Fibroblast of the conjunctiva (primary cell): Measurements from ENCODE around the gene HNRNPUL2.
"Not testable (repeated sequence)": the region's sequence is repeated elsewhere in the genome, so short reads cannot be mapped to it uniquely, and the experiment has no call there.

Source experiments
- DNase-seq: peaks from one replicate; pipeline ENCODE4 v3.0.0-alpha.2; 2010; ENCODE audit warnings: low read depth

Gene HNRNPUL2

DNA sequence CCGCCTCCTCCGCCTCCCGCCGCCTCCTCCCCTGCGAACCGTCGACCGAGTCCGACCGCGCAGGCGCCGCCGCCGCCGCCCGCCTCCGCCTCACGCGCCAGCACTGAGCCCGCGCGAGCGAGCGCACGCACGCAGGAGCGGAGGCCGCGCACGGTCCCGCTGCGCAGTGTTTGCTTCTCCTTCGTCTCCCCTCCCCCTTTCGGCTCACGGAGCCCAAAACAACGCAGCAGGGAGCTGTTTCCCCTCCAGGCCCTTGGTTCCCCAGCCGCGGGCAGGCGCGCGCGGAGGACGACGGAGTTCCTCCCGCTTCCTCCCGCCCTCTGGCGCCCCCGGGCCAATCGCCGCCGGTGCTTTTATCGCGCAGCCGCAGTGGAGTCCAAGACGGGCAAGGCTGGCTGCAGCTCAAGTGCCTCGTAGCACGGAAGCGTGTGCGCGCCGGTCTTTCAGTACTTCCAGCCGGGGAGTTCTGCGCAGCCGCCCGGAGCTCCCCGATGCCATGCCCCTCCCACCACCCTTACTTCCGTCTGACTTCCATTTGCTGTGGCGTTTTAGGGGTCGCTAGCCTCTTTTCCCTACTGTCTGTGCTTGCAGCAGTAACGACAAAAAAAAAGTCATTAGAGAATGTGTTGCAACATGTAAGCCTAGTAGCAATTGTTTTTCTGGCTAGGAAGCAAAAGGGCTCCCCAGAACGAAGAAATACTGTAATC is at the start of gene HNRNPUL2:
TSS of gene HNRNPUL2 (minus strand) at position 293 of the 707 bp plus-strand sequence. CDS start 301 bp downstream, outside the sequence.
- peak; percentile 99 for DNase-seq

DNA sequence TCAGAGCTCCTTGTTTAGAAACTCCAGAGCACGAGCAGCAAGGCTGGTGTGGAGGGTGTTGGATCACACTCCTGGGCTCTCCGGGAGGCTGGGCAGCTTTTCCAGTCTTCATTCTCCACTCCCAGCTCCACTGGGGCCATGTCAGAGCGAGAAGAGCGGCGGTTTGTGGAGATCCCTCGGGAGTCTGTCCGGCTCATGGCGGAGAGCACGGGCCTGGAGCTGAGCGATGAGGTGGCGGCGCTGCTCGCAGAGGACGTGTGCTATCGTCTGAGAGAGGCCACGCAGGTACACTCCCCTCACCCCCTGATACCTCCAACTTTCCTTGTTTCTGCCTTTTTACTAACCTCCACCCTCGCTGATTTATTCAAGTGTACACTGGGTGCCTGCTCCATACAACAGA is 48.4 kb upstream of the HNRNPUL2 start:
- no peak for DNase-seq

DNA sequence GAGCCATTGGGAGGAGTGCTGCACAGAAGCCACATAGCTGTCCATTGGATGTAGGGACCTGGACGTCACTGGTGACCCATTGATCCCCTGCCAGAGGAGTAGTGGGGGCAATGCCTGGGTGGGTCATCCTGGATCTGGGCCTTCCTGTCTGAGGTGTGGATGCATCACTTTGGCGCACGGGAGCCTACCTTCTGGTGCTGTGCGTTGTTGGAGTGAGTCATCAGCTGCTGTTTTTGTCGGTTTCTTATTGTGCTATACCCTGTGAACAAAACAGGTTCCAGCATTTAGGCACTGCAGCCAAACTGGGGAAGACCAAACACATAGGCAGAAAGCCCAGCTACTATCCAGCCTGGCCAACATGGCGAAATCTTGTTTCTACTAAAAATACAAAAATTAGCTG is 47.1 kb upstream of the HNRNPUL2 start:
- no peak for DNase-seq

DNA sequence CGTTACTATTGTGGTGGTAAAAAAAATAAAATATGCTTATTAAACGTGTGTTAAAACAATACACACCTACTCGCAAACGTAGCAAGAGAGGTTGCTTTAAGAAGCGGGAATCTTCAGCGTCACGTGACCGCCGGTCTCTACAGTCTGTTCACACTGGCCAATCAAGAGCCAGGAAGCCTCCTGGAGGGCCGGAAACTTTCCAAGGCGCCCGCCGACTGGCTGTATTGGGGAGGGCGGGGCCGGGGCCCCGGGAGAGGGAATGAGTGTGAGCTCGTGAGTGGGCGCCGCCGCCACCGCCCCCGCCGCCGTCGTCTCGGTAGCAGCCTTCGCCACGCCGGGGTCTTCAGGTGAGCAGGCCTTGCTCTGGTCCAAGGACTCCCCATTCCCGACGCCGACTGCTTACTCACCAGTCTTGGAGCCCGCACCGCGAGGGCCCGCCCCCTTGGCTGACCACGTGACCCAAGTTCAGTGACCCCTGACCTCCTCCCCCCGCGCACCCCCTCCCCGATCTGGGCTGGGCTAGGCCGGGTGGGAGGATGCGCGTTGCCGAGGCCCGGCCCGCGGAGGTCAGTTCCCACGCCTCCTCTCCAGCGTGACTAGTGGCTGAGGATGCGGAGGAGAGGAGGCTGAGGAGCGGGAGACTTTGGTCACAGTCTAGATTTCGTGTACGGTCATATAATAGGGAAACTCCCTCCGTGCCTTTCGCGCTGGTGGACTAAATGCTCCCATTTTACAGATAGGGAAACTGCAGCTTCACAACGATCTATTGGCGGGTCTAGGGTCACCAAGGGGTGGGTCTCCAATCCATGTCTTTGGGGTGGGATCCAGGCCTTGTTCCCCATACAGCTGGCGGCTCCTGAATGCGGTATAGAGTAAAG is 44.1 kb upstream of the HNRNPUL2 start, which contains the start of gene TAF6L:
TSS of gene TAF6L (plus strand) at position 253 of the 878 bp plus-strand sequence. CDS start 4,388 bp downstream, outside the sequence.
- DNase-seq, result peak; percentile 95

DNA sequence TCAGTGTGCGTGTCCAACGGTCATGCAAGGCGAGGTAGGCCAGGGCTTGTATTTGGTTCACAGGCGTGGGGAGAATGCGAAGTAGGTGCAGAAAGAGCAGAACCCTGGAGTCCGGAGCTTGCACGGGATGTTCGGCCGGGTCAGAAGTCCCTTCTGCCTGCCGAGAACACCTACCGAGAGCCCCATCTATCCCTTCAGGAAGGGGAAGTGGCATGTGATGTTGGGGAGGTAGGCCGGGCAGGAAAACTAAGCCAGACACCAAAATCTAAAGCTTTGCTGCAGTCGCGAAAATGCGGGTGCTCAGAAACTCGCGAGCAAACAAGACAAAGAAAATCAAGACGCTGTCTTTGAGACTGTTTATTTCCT is 43.5 kb upstream of the HNRNPUL2 start:
- no peak for DNase-seq

DNA sequence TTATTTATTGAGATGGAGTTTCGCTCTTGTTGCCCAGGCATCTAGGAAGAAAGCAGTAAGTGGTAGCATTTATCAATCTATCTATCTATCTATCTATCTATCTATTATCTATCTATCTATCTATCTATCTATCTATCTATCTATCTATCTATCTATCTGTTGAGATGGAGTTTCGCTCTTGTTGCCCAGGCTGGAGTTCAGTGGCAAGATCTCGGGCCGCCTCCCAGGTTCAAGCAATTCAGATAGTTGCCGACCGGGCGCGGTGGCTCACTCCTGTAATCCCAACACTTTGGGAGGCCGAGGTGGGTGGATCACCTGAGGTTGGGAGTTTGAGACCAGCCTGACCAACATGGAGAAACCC is 33.6 kb upstream of the HNRNPUL2 start:
- DNase-seq, result not testable (repeated sequence)

DNA sequence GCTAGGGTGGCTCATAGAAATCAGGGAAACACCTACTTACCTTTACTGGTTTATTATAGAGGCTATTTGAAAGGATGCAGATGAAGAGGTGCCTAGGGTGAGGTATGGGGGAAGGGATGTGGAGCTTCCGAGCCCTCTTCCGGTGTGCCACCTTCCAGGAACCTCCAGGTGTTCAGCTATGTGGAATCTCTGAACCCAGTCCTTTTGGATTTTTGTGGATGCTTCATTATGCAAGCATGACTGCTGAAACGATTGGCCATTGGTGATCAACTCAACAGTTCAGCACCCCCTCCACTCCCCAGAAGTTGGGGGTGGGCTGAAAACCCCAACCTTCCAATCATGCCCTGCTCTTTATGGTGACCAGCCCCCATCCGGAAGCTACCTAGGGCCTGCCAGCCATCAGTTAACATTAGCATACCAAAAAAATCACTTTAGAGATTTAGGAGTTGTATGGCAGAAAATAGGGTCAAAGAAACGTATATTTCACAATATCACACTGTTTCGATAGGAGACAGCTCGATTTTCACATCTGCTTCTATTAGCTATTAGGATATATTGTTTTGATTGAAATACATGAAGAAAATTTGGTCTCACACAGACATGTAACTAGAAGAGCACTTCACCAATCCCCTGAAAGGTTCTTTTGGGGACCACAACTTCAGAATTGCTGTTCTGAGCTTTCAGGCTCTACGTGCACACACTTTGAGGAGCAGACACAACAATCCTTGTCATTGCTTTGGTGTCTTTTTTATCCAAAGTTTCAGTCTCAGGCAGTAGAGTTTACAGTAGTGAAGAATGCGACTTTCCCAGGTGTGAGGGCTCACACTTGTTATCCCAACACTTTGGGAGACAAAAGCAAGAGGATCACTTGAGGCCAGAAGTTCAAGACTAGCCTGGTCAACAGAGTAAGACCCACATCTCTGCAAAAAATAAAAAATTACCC is 30.9 kb upstream of the HNRNPUL2 start:
- no peak for DNase-seq

DNA sequence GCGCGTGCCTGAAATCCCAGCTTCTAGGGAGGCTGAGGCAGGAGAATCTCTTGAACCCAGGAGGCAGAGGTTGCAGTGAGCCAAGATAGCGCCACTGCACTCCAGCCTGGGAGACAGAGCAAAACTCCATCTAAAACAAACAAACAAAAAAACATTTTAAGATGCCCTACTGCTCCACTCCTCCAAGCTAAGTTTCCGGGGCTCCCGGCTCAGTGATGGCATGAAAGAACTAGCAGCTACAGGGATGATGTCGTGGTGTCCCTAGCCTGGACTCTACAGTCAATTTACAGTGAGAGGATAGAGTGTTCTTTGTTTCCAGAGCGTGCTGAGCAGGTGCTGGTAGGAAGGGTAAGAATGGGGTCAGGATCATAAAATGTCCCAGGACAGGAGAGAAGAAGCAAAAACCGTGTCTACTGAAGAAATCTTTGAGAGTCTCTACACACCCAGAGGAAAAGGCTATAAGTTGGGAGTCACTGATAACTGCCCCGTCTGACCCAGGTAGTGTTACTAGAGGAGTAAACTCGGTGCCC is 27.9 kb upstream of the HNRNPUL2 start:
- no peak for DNase-seq

DNA sequence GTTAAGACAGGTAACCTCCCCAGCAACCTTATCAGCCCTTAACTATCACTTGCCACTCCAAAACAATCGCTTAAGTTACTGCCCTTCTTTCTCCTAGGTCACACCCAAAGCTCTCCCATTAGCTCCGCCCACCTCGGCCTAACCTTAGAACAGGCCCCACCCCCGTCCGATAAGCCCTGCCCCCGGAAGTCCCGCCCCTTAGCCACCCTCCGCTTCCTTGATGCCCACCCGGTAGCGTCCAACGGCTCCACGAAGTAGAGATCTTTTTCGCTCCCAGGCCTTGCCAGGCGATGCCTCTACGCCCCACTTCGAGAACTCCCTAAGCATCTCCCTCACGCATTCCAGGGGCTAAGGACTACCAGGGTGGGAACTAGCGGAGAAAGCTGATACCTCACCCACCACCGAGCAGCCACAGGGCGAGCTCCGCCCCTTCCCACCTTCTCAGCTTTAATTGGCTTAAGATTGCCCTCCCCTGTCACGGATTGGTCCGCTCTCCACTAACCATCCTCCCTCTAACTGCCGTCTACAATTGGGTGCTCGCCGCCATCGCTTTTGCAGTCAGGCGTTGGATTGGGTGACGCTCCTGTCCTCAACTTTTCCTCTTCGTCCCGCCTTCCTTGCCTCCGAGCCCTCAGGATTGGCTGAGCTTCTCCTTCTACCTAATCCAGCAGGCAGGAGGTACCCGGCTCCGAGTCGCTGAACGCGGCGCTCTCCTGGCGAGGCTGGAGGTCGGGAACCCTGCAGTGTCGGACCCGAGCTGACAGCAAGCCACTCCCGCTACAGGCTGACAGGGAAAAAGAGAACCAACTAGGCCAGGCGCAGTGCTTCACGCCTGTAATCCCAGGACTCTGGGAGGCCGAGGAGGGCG is 26.7 kb upstream of the HNRNPUL2 start, which contains the start of gene ZBTB3:
TSS of gene ZBTB3 (minus strand) at position 425 of the 868 bp plus-strand sequence. CDS start 496 bp downstream, outside the sequence.
- DNase-seq, result peak; percentile 99

DNA sequence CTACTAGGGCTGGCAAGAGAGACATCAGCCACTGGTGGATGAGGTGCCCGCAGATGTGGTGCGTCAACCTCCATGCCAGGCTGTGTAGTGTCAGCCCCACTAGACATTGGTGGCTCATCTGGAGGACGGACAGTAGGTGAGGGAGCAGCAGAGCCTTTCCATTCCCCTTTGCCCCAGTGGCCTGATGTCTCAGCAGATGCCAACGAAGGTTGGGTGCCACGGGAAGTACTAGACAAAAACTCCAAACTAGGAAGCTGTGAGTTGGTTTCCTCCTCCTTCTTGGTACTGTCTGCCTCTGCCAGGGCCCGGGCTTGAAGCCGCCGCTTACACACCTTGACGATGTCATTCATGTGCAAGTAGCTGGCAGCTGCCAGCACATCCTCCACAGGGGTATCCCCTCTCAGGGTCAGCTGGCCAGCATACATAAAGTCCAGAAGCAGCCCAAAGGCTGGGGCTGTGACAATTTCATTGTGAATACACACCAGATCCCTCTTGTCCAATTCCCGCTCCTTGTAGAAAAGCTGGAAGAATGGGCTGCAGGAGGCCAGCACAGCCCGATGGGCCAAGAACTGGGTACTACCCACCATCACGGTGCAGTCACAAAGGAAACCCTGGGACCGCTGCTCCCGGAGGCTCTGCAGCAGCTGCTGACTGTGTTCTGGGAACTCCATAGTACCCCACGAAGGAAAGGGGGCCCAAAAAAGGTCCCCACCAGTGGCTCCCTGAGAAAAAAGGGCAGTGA is 25.9 kb upstream of the HNRNPUL2 start:
- DNase-seq, result no peak

DNA sequence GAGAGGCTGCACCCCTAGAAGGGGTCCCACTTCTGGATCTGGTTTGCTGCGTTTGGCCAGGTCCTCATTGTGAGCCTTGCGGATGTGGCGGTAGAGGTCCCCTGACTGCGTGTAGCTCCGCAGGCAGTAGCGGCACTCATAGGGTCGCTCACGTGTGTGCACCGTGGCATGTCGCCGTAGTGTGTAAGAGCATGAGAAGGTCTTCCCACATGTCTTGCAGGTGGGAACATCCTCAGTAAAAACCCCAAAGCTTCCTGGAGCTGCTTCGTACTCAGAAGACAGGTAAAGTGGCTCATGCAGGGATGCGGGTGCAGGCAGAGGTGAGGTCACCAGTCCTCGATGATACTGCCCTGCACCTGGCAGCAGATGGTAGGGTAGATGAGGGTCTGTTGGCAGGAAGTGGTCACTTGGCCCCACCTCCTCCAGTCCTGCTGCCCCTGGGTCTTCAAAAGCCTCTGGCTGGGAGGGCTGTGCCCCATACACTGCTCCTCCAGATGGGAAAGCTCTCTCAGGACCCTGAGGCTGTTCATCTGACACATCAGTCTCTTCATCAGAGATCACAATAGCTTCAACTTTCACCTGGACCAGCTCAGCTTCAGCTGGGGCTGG is 25.0 kb upstream of the HNRNPUL2 start:
- DNase-seq, result no peak

DNA sequence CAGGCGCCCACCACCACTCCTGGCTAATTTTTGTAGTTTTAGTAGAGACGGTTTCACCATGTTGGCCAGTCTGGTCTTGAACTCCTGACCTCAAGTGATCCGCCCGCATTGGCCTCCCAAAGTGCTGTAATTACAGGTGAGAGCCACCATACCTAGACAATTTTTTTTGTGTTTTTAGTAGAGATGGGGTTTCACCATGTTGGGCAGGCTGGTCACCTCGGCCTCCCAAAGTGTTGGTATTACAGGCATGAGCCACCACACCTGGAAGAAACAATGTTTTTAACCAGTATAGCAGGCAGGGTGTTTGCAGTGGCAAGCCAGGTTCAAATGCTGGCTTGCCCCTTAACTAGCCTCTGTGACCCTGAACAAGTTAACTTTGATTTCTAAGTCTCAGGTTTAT is 22.7 kb upstream of the HNRNPUL2 start:
- DNase-seq, result not testable (repeated sequence)

DNA sequence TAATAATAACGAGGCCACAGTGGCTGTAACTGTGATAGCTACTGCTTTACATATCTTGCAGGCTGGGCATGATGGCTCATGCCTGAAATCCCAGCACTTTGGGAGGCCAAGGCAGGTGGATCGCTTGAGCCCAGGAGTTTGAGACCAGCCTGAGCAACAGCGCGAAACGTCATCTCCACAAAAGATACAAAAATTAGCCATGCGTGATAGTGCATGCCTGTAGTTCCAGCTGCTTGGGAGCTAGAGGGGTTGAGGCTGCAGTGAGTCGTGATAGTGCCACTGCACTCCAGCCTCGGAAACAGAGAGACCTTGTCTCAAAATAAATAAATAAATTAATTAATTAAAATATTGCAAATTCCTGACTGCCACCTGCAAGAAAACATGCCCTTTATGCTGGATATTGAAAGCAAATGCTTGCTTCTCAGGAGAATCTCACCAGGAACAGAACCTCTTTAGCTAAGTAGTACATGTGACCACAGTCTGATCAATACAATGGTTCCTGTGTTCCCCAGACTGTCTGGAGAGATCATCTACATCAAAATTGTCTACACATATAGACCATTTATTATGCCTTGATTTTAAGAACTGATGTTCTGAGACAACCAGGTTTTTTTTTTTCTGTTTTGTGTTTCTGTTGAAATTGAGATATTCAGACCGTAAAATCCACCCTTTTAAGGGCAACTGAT is 20.4 kb upstream of the HNRNPUL2 start:
- DNase-seq, result no peak

DNA sequence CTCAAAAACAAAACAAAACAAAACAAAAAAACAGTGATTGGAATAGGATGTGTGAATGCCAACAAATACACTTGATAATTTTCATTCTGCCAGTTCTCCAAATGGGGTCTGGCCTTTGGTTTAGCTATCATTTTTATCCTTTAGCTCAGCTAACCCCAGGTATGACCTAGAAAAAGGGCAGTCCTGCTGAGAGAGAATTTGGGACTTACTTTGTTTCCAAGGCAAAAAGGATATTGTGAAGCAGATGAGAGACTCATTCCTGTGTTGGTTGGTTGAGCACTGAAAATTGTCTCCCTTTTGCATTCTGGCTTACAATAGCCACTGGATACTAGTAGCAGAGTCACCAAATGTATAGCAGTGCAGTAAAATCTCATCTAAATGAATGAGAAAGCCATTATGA is 9.9 kb upstream of the HNRNPUL2 start:
- no peak for DNase-seq

DNA sequence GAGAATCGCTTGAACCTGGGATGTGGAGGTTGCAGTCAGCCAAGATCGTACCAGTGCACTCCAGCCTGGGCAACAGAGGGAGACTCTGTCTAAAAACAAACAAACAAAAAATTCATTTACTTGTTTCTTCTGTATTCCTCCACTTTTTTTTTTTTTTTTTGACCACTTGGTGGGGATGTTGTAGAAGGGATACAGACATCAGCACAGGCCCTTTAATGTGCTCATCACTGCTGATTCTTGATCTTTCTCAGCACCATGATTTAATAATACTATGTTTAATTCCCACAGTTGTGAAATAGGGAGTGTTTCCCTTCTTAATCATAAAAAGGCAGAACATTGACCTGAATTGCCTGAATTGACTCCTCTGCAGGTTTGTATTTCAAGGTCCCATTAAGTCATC is 5.6 kb upstream of the HNRNPUL2 start:
- peak; percentile 22 for DNase-seq

DNA sequence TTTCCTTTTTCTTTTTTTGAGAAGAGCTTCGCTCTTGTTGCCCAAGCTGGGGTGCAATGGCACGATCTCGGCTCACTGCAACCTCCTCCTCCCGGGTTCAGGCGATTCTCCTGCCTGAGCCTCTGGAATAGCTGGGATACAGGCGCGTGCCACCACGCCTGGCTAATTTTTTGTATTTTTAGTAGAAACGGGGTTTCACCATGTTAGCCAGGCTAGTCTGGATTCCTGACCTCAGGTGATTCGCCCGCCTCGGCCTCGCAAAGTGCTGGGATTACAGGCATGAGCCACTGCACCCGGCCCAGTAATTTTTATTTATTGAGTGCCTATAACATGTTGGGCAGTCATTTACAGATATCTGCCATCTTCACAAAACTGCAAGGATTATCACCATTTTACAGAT is 2.8 kb upstream of the HNRNPUL2 start:
- DNase-seq, result not testable (repeated sequence)

DNA sequence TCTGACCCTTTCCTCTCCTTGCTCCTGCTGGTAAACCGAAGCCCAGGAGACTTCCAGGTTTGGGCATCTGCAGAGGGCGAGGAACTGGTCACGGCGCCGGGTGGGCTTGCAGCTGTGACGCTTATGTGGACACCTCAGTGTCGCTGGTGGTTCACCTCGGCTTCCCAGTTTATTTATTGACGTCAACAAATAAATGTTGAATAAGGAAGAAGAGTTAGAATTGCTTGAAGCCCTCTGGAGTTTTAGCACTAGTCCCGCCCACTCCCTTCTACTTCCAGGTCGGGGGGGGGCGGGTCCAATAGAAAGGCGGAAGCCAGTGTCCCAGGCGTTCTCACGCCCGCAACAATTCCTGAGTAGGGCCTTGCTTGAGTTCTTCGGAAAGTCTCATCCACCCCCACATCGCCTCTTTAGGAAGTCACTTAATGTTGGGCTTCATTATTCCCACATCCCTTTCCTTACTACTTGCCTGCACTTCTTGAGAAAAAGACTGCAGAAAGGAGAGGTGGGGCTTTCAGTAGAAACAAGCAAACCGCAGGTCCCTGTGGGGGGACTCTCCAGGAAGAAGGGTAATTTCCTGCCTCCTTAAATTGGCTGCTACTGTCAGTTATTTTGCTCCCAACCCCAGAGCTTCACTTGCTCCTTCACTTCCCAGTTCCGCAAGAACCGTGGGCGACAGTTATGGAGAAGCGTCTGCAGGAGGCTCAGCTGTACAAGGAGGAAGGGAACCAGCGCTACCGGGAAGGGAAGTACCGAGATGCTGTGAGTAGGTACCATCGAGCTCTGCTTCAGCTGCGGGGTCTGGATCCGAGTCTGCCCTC is 1.1 kb upstream of the HNRNPUL2 start, which contains the start of gene TTC9C:
TSS of gene TTC9C (plus strand) at position 316 of the 818 bp plus-strand sequence. CDS start at position 679, 363 bp downstream.
- peak; percentile 68 for DNase-seq

DNA sequence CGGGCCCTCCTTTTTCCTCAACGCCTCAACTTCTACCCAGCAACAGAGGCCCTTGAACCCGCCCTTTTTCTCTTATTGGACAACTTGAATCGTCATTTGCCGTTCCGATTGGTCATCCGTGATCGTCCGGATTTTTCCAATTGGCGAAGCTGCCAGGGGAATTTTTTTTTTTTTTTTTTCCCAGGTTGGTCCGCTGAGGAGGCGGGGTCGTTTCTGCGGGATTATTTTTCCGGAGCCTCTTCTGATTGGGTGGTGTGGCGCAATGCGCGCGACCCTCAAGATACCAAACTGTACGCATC is 564 bp upstream of the HNRNPUL2 start:
- peak; percentile 96 for DNase-seq
